Left kidney (tissue), 2 donors: Measurements from ENCODE around the gene ESPL1. TPM values are rescaled to one million over a fixed set of nuclear protein-coding genes. Genes with fewer than 3 reads are reported as not detected.

Source experiments
- DNase-seq: peaks from one replicate; pipeline ENCODE4 v3.0.0-alpha.2; 2013
- polyA plus RNA-seq: library from polyadenylated mRNA; unstranded; fragments of 120-200 nt; gene quantifications from one replicate; pipeline ENCODE4 v1.2.1, GENCODE V29; 2013; ENCODE audit not compliant: insufficient read length

Gene ESPL1
- polyA plus RNA-seq, 1 donor = 18.9 TPM

- DNase-seq = no peak
These were observed 69.9 kb downstream of the ESPL1 start for GRCh38 chr12:53338017-53338416.

DNA sequence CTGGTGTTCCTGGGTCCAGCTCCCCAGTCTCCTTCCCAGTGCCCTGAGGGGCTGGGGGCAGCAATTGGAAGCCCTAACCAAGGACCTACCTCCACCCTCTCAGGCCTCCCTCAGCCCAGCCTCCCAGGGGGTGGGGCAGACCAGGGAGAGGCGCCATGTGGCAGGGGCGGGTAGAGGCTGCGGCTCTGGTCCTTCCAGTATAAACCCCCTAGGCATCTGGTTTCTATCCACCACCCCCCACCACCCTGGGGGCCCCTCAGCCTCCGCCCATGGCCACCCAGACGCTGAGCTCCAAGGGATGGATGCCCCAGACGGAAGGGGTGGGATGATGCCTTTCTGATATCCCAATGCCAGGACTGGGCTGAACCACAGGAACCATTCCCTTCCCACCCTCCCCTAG, 70.8 kb downstream of the ESPL1 start:
- DNase-seq = no peak

GRCh38 chr12:53340398-53340797, 72.3 kb downstream of the ESPL1 start:
- no peak for DNase-seq

Other genes starting within 250 kb of the ESPL1 start
- gene TNS2, start 218.2 kb upstream of the ESPL1 start, polyA plus RNA-seq = 115 TPM
- 13.5 TPM for gene SPRYD3, start 188.9 kb upstream of the ESPL1 start, polyA plus RNA-seq
- 10.5 TPM for gene IGFBP6, start 170.6 kb upstream of the ESPL1 start, polyA plus RNA-seq
- gene SOAT2, start 164.8 kb upstream of the ESPL1 start, polyA plus RNA-seq = 1.6 TPM
- 82.9 TPM for gene ZNF740, start 87.6 kb upstream of the ESPL1 start, polyA plus RNA-seq
- gene CSAD, start 87.4 kb upstream of the ESPL1 start, polyA plus RNA-seq = 105 TPM
- gene ITGB7, start 61.0 kb upstream of the ESPL1 start, polyA plus RNA-seq = 1.8 TPM
- gene RARG, start 36.1 kb upstream of the ESPL1 start, polyA plus RNA-seq = 33.9 TPM
- 623 TPM for gene PFDN5, start 27.2 kb downstream of the ESPL1 start, polyA plus RNA-seq
- gene MYG1, start 31.4 kb downstream of the ESPL1 start, polyA plus RNA-seq = 49.1 TPM
- gene AAAS, start 53.3 kb downstream of the ESPL1 start, polyA plus RNA-seq = 92.2 TPM
- gene SP7, start 68.1 kb downstream of the ESPL1 start, polyA plus RNA-seq = 0.15 TPM
- 92.3 TPM for gene SP1, start 111.9 kb downstream of the ESPL1 start, polyA plus RNA-seq
- 0.63 TPM for gene AMHR2, start 155.6 kb downstream of the ESPL1 start, polyA plus RNA-seq
- 184 TPM for gene PRR13, start 173.4 kb downstream of the ESPL1 start, polyA plus RNA-seq
- gene PCBP2, start 183.8 kb downstream of the ESPL1 start, polyA plus RNA-seq = 1,185 TPM
- 38.5 TPM for gene MAP3K12, start 231.2 kb downstream of the ESPL1 start, polyA plus RNA-seq
- 48.4 TPM for gene TARBP2, start 233.0 kb downstream of the ESPL1 start, polyA plus RNA-seq
- gene NPFF, start 239.2 kb downstream of the ESPL1 start, polyA plus RNA-seq = 2.1 TPM